ENCODE results near the gene PRXL2B. TPM values are rescaled to one million over a fixed set of nuclear protein-coding genes. Genes with fewer than 3 reads are reported as not detected.
"Not testable (repeated sequence)": the region's sequence is repeated elsewhere in the genome, so short reads cannot be mapped to it uniquely, and the experiment has no call there.

Gene PRXL2B
- total and polyA plus RNA-seq, 12 donors = 3.7 to 12.0 (median 5.4) TPM

GRCh38 chr1:2623571-2624337, 37.2 kb downstream of the PRXL2B start:
- 80 to 82% methylated on average over 12 of the region's 12 CpGs for WGBS, 2 donors
- TF ChIP-seq, protein P1, sequence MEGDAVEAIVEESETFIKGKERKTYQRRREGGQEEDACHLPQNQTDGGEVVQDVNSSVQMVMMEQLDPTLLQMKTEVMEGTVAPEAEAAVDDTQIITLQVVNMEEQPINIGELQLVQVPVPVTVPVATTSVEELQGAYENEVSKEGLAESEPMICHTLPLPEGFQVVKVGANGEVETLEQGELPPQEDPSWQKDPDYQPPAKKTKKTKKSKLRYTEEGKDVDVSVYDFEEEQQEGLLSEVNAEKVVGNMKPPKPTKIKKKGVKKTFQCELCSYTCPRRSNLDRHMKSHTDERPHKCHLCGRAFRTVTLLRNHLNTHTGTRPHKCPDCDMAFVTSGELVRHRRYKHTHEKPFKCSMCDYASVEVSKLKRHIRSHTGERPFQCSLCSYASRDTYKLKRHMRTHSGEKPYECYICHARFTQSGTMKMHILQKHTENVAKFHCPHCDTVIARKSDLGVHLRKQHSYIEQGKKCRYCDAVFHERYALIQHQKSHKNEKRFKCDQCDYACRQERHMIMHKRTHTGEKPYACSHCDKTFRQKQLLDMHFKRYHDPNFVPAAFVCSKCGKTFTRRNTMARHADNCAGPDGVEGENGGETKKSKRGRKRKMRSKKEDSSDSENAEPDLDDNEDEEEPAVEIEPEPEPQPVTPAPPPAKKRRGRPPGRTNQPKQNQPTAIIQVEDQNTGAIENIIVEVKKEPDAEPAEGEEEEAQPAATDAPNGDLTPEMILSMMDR (IDR thresholded peaks at IDR 0.05) = no peak
- H3K9me3 ChIP-seq = peaks cover 0 to 2% (median 0%) of the 10 kb centered on the region in 11 donors
- no peak overlapping the region for H3K27ac ChIP-seq
- H3K36me3 ChIP-seq = no peaks in the 10 kb centered on the region
- H3K4me1 ChIP-seq = peaks cover 0 to 6% (median 0%) of the 10 kb centered on the region in 9 donors
- no peak overlapping the region for H3K4me3 ChIP-seq
- DNase-seq (no peak), ATAC-seq (no peak)
- intact Hi-C loops (cut with DNase I) = loop anchor here in 1 of 10 donors (5.0 kb wide), 1 partner anchor 181 kb away; no protein-coding TSS in a partner anchor
- peaks cover 11 to 56% (median 48%) of the 10 kb centered on the region in 7 donors for H3K27me3 ChIP-seq

DNA sequence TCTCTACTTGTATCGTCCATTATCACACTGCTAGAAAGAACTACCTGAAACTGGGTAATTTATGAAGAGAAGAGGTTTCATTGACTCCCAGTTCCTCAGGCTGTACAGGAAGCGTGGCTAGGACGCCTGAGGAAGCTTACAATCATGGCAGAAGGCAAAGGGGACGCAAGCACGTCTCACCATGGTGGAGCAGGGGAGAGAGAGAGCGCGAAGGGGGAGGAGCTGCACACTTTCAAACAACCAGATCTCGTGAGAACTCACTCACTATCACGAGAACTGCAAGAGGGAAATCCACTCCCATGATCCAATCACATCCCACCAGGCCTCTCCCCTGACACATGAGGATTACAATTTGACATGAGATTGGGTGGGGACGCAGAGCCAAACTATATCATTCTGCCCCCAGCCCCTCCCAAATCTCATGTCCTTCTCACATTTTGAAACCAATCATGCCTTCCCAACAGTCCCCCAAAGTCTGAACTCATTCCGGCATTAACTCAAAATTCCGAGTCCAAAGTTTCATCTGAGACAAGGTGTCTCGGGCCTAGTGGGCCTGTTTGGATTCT, 38.2 kb downstream of the PRXL2B start:
- Histone ChIP-seq H3K27me3 (peaks cover 21 to 67% (median 57%) of the 10 kb centered on the region in 7 donors), H3K4me3 (no peak overlapping the region), H3K9me3 (peaks cover 0 to 2% (median 0%) of the 10 kb centered on the region in 11 donors), H3K27ac (no peak overlapping the region), H3K36me3 (no peaks in the 10 kb centered on the region), H3K4me1 (peaks cover 0 to 9% (median 0%) of the 10 kb centered on the region in 9 donors)
- DNase-seq = no peak
- ATAC-seq = no peak
- whole genome bisulfite sequencing, 2 donors = 84 to 87% methylated on average over 13 of the region's 13 CpGs
- TF ChIP-seq, protein P1 (IDR thresholded peaks at IDR 0.05) = no peak
- intact Hi-C loops (cut with DNase I) = loop anchor here in 1 of 10 donors (5.0 kb wide), 1 partner anchor 183 kb away; no protein-coding TSS in a partner anchor

DNA sequence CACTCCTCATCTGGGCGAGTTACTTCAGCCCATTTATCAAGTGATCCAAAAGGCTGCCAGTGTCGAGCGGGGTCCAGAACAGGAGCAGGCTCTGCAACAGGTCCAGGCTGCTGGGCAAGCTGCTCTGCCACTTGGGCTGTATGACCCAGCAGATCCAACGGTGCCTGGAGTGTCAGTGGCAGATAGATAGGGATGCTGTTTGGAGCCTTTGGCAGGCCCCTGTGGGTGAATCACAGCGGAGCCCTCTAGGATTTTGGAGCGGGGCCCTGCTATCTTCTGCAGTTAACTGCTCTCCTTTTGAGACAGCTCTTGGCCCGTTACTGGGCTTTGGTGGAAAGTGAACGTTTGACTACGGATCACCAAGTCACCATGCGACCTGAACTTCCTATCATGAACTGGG, 38.7 kb downstream of the PRXL2B start:
- DNase-seq = no peak
- peaks cover 0 to 2% (median 0%) of the 10 kb centered on the region in 11 donors for H3K9me3 ChIP-seq
- no peaks in the 10 kb centered on the region for H3K36me3 ChIP-seq
- ATAC-seq = no peak
- WGBS, 2 donors = 85 to 86% methylated on average over 10 of the region's 10 CpGs
- peaks cover 0 to 9% (median 0%) of the 10 kb centered on the region in 9 donors for H3K4me1 ChIP-seq
- H3K27me3 ChIP-seq = peaks cover 21 to 72% (median 57%) of the 10 kb centered on the region in 7 donors
- H3K27ac ChIP-seq = no peak overlapping the region
- H3K4me3 ChIP-seq = no peak overlapping the region
- intact Hi-C loops (cut with DNase I) = no loop called here
- TF ChIP-seq, protein P1 (IDR thresholded peaks at IDR 0.05) = no peak

DNA sequence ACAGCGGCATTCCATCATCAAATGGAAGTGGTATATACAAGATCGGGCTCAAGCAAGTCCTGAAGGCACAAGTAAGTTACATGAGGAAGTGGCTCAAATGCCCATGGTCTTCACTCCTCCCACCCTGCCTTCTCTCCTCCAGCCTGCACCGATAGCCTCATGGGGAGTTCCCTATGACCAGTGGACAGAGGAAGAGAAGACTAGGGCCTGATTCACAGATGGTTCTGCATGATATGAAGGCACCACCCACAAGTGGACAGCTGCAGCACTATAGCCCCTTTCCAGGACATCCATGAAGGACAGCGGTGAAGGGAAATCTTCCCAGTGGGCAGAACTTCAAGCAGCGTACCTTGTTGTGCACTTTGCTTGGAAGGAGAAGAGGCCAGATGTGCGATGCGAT, 39.2 kb downstream of the PRXL2B start:
- H3K27me3 ChIP-seq = peaks cover 21 to 72% (median 58%) of the 10 kb centered on the region in 7 donors
- ATAC-seq; DNase-seq; H3K9me3 ChIP-seq; H3K4me3 ChIP-seq; H3K36me3 ChIP-seq; H3K4me1 ChIP-seq; H3K27ac ChIP-seq; intact Hi-C loops (cut with DNase I): not testable (repeated sequence)
- 63 to 76% methylated on average over 7 of the region's 7 CpGs for WGBS, 2 donors

All from heart right ventricle (tissue), 16 donors.